Neuronal stem cell (in vitro differentiated cells): ENCODE data around the gene RAB3IP.

ENCODE experiments used
- DNase-seq: peaks from one replicate; pipeline ENCODE4 v3.0.0-alpha.2; 2013; ENCODE audit warnings: low spot score
- H2AFZ ChIP-seq: one replicate; pipeline ENCODE4 v1.6.1; 2013; ENCODE audit warnings: mild to moderate bottlenecking, low read length, inconsistent platforms
- H2AK5ac ChIP-seq: 2 replicates; pipeline ENCODE4 v1.6.1; 2013; ENCODE audit warnings: low read depth, mild to moderate bottlenecking, inconsistent platforms, low read length, moderate library complexity, mixed read lengths
- H2BK120ac ChIP-seq: 2 replicates; pipeline ENCODE4 v1.6.1; 2013; ENCODE audit warnings: low read depth, mild to moderate bottlenecking, inconsistent platforms, low read length, moderate library complexity, mixed read lengths
- H2BK12ac ChIP-seq: one replicate; pipeline ENCODE4 v1.6.1; 2013; ENCODE audit warnings: low read length, inconsistent platforms
- H2BK15ac ChIP-seq: 2 replicates; pipeline ENCODE4 v1.6.1; 2013; ENCODE audit warnings: mild to moderate bottlenecking, low read length, inconsistent platforms, mixed read lengths
- H2BK5ac ChIP-seq: one replicate; pipeline ENCODE4 v1.6.1; 2013; ENCODE audit warnings: inconsistent platforms, mild to moderate bottlenecking, low read length, moderate library complexity
- H3K14ac ChIP-seq: one replicate; pipeline ENCODE4 v1.6.1; 2013; ENCODE audit warnings: low read length, inconsistent platforms
- H3K18ac ChIP-seq: 2 replicates; pipeline ENCODE4 v1.6.1; 2013; ENCODE audit warnings: low read length, inconsistent platforms
- H3K23ac ChIP-seq: 2 replicates; pipeline ENCODE4 v1.6.1; 2013; ENCODE audit warnings: low read depth, mild to moderate bottlenecking, mixed read lengths, low read length, inconsistent platforms; ENCODE audit not compliant: poor library complexity
- H3K27ac ChIP-seq: replicated peaks from 3 replicates; pipeline ENCODE4 v1.5.1; 2013; ENCODE audit warnings: low read length, inconsistent platforms
- H3K27me3 ChIP-seq, 3 experiments: 2 replicates each; pipeline ENCODE4 v1.6.1; 2013; ENCODE audit warnings: low read length in 3 of 3, mild to moderate bottlenecking in 2 of 3, inconsistent platforms in 1 of 3, low read depth in 1 of 3, mixed read lengths in 1 of 3, moderate library complexity in 1 of 3; ENCODE audit not compliant: control insufficient read depth in 3 of 3, insufficient read depth in 3 of 3
- H3K36me3 ChIP-seq, 2 donors: replicated peaks in 1 of 2; 2 replicates each; pipeline ENCODE4 v1.6.1; 2013; ENCODE audit warnings: low read length in 2 of 2; ENCODE audit not compliant: control insufficient read depth in 2 of 2, insufficient read depth in 2 of 2
- H3K4ac ChIP-seq: 2 replicates; pipeline ENCODE4 v1.6.1; 2013; ENCODE audit warnings: inconsistent platforms, mild to moderate bottlenecking, low read length, moderate library complexity
- H3K4me1 ChIP-seq, 2 donors: 1 replicate in 1 of 2; 2 replicates in 1 of 2; pipeline ENCODE4 v1.6.1; 2013; ENCODE audit warnings: low read length in 2 of 2, low read depth in 1 of 2; ENCODE audit not compliant: control insufficient read depth in 2 of 2, insufficient read depth in 1 of 2
- H3K4me2 ChIP-seq: one replicate; pipeline ENCODE4 v1.6.1; 2013; ENCODE audit warnings: mild to moderate bottlenecking, low read length, inconsistent platforms; ENCODE audit not compliant: insufficient read depth, poor library complexity, severe bottlenecking
- H3K4me3 ChIP-seq, 2 donors: 2 replicates each; pipeline ENCODE4 v1.5.1; 2013; ENCODE audit warnings: low read length in 2 of 2, mild to moderate bottlenecking in 2 of 2, inconsistent platforms in 1 of 2, moderate library complexity in 1 of 2
- H3K79me1 ChIP-seq: one replicate; pipeline ENCODE4 v1.6.1; 2013; ENCODE audit warnings: low read depth, mild to moderate bottlenecking, inconsistent platforms, low read length, moderate library complexity
- H3K9ac ChIP-seq: one replicate; pipeline ENCODE4 v1.6.1; 2013; ENCODE audit warnings: mild to moderate bottlenecking, low read depth, low read length, inconsistent platforms; ENCODE audit not compliant: poor library complexity
- H3K9me3 ChIP-seq, 2 donors: replicated peaks in 1 of 2; 2 replicates each; pipeline versions ENCODE3 to v1.6.1; 2013; ENCODE audit warnings: low read length in 2 of 2, mild to moderate bottlenecking in 2 of 2, inconsistent platforms in 1 of 2, low read depth in 1 of 2, mixed read lengths in 1 of 2, moderate library complexity in 1 of 2; ENCODE audit not compliant: control insufficient read depth in 2 of 2, insufficient read depth in 1 of 2
- H4K8ac ChIP-seq: one replicate; pipeline ENCODE4 v1.6.1; 2013; ENCODE audit warnings: low read depth, mild to moderate bottlenecking, inconsistent platforms, low read length, moderate library complexity
- H4K91ac ChIP-seq: one replicate; pipeline ENCODE4 v1.6.1; 2013; ENCODE audit warnings: low read length, low read depth, mild to moderate bottlenecking, inconsistent platforms; ENCODE audit not compliant: poor library complexity
- WGBS, 2 donors: extraction: QIAGEN DNeasy Blood & Tissue Kit; methylation state at CpG; one replicate each; pipeline ENCODE4 v1.1.7; 2013; ENCODE audit warnings: missing lambda C conversion rate in 2 of 2, mixed read lengths in 1 of 2; ENCODE audit not compliant: insufficient read length in 2 of 2, insufficient replicate concordance in 1 of 2; ENCODE audit errors: extremely low coverage in 2 of 2; 5-methylcytosine and 5-hydroxymethylcytosine counted together

RAB3IP gene

DNA sequence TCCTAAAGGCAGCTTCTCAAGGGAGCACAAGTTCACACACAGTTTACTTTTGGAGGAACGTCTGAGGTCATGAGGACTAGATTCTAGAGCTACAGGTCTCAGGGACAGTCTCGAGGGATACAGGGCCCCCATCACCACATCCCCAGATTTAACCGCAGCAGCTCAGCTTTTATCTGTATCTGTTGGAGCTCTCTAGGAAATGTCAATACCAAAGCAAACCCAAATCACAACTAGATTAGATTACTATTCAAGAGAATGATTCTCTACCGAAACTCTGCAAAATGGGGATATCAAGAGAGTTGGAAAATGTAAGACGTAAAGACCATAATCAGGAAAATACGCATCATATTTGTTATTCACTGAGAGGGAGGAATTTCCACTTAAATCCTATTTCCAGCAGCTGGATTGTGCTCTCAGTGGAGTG is 82.4 kb downstream of the RAB3IP start:
- no peak overlapping the region for H3K4ac ChIP-seq
- H2BK12ac ChIP-seq, result no peak overlapping the region
- H2BK15ac ChIP-seq, result no peak overlapping the region
- H2BK120ac ChIP-seq, result no peak overlapping the region
- no peaks in the 10 kb centered on the region for H3K27me3 ChIP-seq
- no peaks in the 10 kb centered on the region for H3K4me1 ChIP-seq
- H4K8ac ChIP-seq, result no peak overlapping the region
- H4K91ac ChIP-seq, result no peak overlapping the region
- no peak overlapping the region for H2AFZ ChIP-seq
- no peak overlapping the region for H2BK5ac ChIP-seq
- no peak overlapping the region for H3K18ac ChIP-seq
- DNase-seq, result no peak
- H3K4me3 ChIP-seq, result no peak overlapping the region
- no peaks in the 10 kb centered on the region for H3K9me3 ChIP-seq
- no peak overlapping the region for H3K9ac ChIP-seq
- no peak overlapping the region for H3K4me2 ChIP-seq
- no peak overlapping the region for H3K14ac ChIP-seq
- H3K36me3 ChIP-seq, result no peaks in the 10 kb centered on the region
- H3K23ac ChIP-seq, result no peak overlapping the region
- H2AK5ac ChIP-seq, result no peak overlapping the region
- H3K79me1 ChIP-seq, result no peaks in the 10 kb centered on the region
- no CpG with 5 or more reads among the region's 6 CpGs for WGBS, 2 donors
- H3K27ac ChIP-seq, result no peak overlapping the region

DNA sequence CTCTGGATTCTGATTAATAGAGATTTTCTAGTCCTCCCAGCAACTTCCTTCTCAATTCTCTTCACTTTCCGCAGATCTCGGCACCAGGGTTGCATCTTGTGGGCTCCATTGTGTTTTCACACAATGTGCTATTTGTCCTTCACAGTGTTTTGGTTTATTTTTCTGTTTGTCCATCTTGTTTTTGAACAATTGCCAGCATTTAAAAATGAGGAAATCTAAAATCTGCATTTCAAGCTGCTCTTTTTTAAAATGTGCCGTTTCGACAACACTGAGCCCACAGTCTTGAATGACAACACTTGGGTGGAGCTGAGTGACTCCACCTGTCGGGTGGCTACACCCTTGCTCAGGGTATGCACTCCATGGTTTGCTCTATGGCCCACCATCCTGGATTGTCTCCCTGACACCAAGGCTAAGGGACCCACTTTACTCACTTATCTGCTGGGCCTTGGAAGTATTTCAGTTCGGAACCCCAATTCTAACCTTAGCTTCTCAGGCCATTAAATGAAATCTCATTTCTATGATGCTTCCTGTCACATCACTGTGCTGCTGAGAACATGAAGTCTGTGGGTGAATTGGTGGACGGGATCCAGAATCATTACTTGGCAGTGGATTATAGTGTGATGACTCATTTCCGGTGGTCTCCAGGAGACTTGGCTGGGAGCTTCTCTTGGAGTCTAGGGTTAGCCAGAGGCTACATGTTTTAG is 82.9 kb downstream of the RAB3IP start:
- Histone ChIP-seq H3K23ac (no peak overlapping the region), H3K9me3 (no peaks in the 10 kb centered on the region), H4K91ac (no peak overlapping the region), H3K79me1 (no peaks in the 10 kb centered on the region), H3K36me3 (no peaks in the 10 kb centered on the region), H3K18ac (no peak overlapping the region), H2AK5ac (no peak overlapping the region), H3K14ac (no peak overlapping the region), H3K4ac (no peak overlapping the region), H2BK12ac (no peak overlapping the region), H3K4me3 (no peak overlapping the region), H4K8ac (no peak overlapping the region), H2BK5ac (no peak overlapping the region), H3K4me2 (no peak overlapping the region), H2BK15ac (no peak overlapping the region), H3K27ac (no peak overlapping the region), H3K4me1 (no peaks in the 10 kb centered on the region), H3K9ac (no peak overlapping the region), H2AFZ (no peak overlapping the region), H2BK120ac (no peak overlapping the region), H3K27me3 (no peaks in the 10 kb centered on the region)
- no CpG with 5 or more reads among the region's 8 CpGs for WGBS, 2 donors
- DNase-seq, result no peak

DNA sequence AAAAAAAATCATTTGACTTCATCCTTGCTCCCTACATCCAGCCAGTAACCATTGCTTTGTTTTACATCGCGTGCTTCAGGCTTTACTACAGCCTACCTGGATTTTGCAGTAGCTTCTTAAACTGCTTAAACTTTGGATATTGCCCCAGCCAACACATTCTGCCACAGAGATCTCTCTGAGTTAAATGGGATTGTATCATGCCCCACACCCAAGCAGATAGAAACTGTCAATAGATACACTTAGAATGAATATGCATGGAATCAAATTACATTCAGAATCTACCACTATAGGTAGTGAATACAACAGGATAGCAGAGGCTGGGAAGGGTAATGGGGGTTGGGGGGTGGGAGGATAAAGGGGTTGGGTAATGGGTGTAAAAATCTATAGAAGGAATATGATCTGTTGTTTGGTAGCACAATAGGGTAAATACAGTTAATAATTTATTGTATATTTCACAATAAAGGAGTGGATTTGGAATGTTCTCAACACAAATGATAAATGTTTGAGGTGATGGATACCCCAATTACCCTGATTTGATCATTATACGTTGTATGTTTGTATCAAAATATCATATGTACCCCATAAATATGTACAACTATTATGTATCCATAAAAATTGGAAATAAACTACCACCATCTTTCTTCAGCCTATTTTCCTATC is 83.7 kb downstream of the RAB3IP start:
- Histone ChIP-seq H3K36me3 (no peaks in the 10 kb centered on the region), H4K91ac (no peak overlapping the region), H2BK15ac (no peak overlapping the region), H2BK5ac (no peak overlapping the region), H3K79me1 (no peaks in the 10 kb centered on the region), H3K4ac (no peak overlapping the region), H3K4me1 (no peaks in the 10 kb centered on the region), H2BK120ac (no peak overlapping the region), H3K4me3 (no peak overlapping the region), H3K9ac (no peak overlapping the region), H3K27ac (no peak overlapping the region), H2AK5ac (no peak overlapping the region), H4K8ac (no peak overlapping the region), H3K18ac (no peak overlapping the region), H2BK12ac (no peak overlapping the region), H3K4me2 (no peak overlapping the region), H3K27me3 (no peaks in the 10 kb centered on the region), H3K14ac (no peak overlapping the region), H3K9me3 (no peaks in the 10 kb centered on the region), H3K23ac (no peak overlapping the region), H2AFZ (no peak overlapping the region)
- DNase-seq, result no peak
- WGBS, 2 donors, result no CpG with 5 or more reads among the region's 3 CpGs

DNA sequence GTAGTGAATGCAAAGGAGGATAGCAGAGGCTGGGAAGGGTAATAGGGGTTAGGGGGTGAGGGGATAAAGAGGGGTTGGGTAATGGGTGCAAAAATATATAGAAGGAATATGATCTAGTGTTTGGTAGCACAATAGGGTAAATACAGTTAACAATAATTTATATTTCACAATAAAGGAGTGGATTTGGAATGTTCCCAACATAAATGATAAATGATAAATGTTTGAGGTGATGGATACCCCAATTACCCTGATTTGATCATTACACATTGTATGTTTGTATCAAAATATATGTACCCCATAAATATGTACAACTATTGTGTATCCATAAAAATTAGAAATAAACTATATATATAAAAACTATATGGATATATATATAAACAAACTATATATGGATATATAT is 85.4 kb downstream of the RAB3IP start:
- Histone ChIP-seq H3K4me1 (no peaks in the 10 kb centered on the region), H2AFZ (no peak overlapping the region), H3K18ac (no peak overlapping the region), H3K79me1 (no peaks in the 10 kb centered on the region), H3K4ac (no peak overlapping the region), H3K9me3 (no peaks in the 10 kb centered on the region), H2BK5ac (no peak overlapping the region), H4K8ac (no peak overlapping the region), H2BK12ac (no peak overlapping the region), H4K91ac (no peak overlapping the region), H3K27me3 (no peaks in the 10 kb centered on the region), H2AK5ac (no peak overlapping the region), H3K9ac (no peak overlapping the region), H3K4me2 (no peak overlapping the region), H3K4me3 (no peak overlapping the region), H2BK15ac (no peak overlapping the region), H3K14ac (no peak overlapping the region), H3K23ac (no peak overlapping the region), H3K36me3 (no peaks in the 10 kb centered on the region), H3K27ac (no peak overlapping the region), H2BK120ac (no peak overlapping the region)
- DNase-seq, result no peak
